GM19324 (cell line): ENCODE results near the gene RAG2.
"Not testable (repeated sequence)": the region's sequence is repeated elsewhere in the genome, so short reads cannot be mapped to it uniquely, and the experiment has no call there.

Source experiments
- ATAC-seq: cut with Tn5 transposase; IDR thresholded peaks from one replicate; pipeline ENCODE4 v1.9.1; 2021; ENCODE audit warnings: mild to moderate bottlenecking, moderate library complexity; ENCODE audit not compliant: unreplicated experiment, low FRiP score

RAG2 gene

GRCh38 chr11:36557991-36558390 lies 40.0 kb downstream of the RAG2 start:
- ATAC-seq, result no peak

GRCh38 chr11:36557390-36557789 lies 40.6 kb downstream of the RAG2 start:
- ATAC-seq, result not testable (repeated sequence)

- no peak for ATAC-seq
These were observed 47.5 kb downstream of the RAG2 start for GRCh38 chr11:36550385-36551115.
